Trophoblast cell (in vitro differentiated cells and primary cell): ENCODE measurements around the gene TP53TG5. TPM values are rescaled to one million over a fixed set of nuclear protein-coding genes. Genes with fewer than 3 reads are reported as not detected.

Experiments used
- DNase-seq, 2 donors: peaks; one replicate each; pipeline ENCODE4 v3.0.0-alpha.2; 2016
- H2AFZ ChIP-seq: 2 replicates; pipeline ENCODE4 v1.6.1; 2013; ENCODE audit warnings: low read length, moderate library complexity, mild to moderate bottlenecking; ENCODE audit not compliant: insufficient read depth, poor library complexity
- H2AK5ac ChIP-seq: 2 replicates; pipeline ENCODE4 v1.6.1; 2013; ENCODE audit warnings: mild to moderate bottlenecking, low read length
- H2BK120ac ChIP-seq: 2 replicates; pipeline ENCODE4 v1.6.1; 2013; ENCODE audit warnings: low read length, mild to moderate bottlenecking, moderate library complexity; ENCODE audit not compliant: insufficient read depth, poor library complexity
- H2BK12ac ChIP-seq: 2 replicates; pipeline ENCODE4 v1.6.1; 2013; ENCODE audit warnings: mild to moderate bottlenecking, low read length, moderate library complexity
- H2BK5ac ChIP-seq: 2 replicates; pipeline ENCODE4 v1.6.1; 2013; ENCODE audit warnings: low read length, low read depth, moderate library complexity, mild to moderate bottlenecking; ENCODE audit not compliant: poor library complexity
- H3K14ac ChIP-seq: 2 replicates; pipeline ENCODE4 v1.6.1; 2013; ENCODE audit warnings: mild to moderate bottlenecking, low read length
- H3K18ac ChIP-seq: 2 replicates; pipeline ENCODE4 v1.6.1; 2013; ENCODE audit warnings: mild to moderate bottlenecking, low read length
- H3K23ac ChIP-seq: 2 replicates; pipeline ENCODE4 v1.6.1; 2013; ENCODE audit warnings: low read length
- H3K27ac ChIP-seq: 2 replicates; pipeline ENCODE4 v1.5.1; 2013; ENCODE audit warnings: low read depth, mild to moderate bottlenecking, inconsistent platforms, low read length, moderate library complexity
- H3K27me3 ChIP-seq: 2 replicates; pipeline ENCODE4 v1.6.1; 2013; ENCODE audit warnings: inconsistent platforms, mild to moderate bottlenecking, low read length, moderate library complexity; ENCODE audit not compliant: insufficient read depth
- H3K36me3 ChIP-seq, 2 experiments: 1 replicate in 1 of 2; 2 replicates in 1 of 2; pipeline ENCODE4 v1.6.1; 2013; ENCODE audit warnings: low read length in 2 of 2, mild to moderate bottlenecking in 2 of 2, moderate library complexity in 1 of 2; ENCODE audit not compliant: insufficient read depth in 2 of 2, control insufficient read depth in 1 of 2
- H3K4ac ChIP-seq: 2 replicates; pipeline ENCODE4 v1.6.1; 2013; ENCODE audit warnings: low read depth, mild to moderate bottlenecking, low read length, moderate library complexity
- H3K4me1 ChIP-seq, 2 experiments: 1 replicate in 1 of 2; 2 replicates in 1 of 2; pipeline ENCODE4 v1.6.1; 2013; ENCODE audit warnings: low read length in 2 of 2, mild to moderate bottlenecking in 2 of 2, moderate library complexity in 1 of 2; ENCODE audit not compliant: insufficient read depth in 2 of 2, control insufficient read depth in 1 of 2
- H3K4me2 ChIP-seq: 2 replicates; pipeline ENCODE4 v1.6.1; 2013; ENCODE audit warnings: inconsistent platforms, mild to moderate bottlenecking, low read length, moderate library complexity
- H3K4me3 ChIP-seq: 2 replicates; pipeline ENCODE4 v1.5.1; 2013; ENCODE audit warnings: mild to moderate bottlenecking, low read depth, low read length, inconsistent platforms
- H3K79me1 ChIP-seq: one replicate; pipeline ENCODE4 v1.6.1; 2013; ENCODE audit warnings: low read length
- H3K79me2 ChIP-seq: 2 replicates; pipeline ENCODE4 v1.6.1; 2013; ENCODE audit warnings: low read length, mild to moderate bottlenecking; ENCODE audit not compliant: control insufficient read depth, insufficient read depth, poor library complexity
- H3K9ac ChIP-seq: 2 replicates; pipeline ENCODE4 v1.6.1; 2013; ENCODE audit warnings: mild to moderate bottlenecking, low read length
- H3K9me3 ChIP-seq: 2 replicates; pipeline ENCODE4 v1.6.1; 2013; ENCODE audit warnings: low read depth, mild to moderate bottlenecking, control low read depth, inconsistent platforms, low read length; ENCODE audit not compliant: insufficient read depth
- H4K12ac ChIP-seq: 2 replicates; pipeline ENCODE4 v1.6.1; 2013; ENCODE audit warnings: low read depth, mild to moderate bottlenecking, low read length, moderate library complexity
- H4K8ac ChIP-seq: 2 replicates; pipeline ENCODE4 v1.6.1; 2013; ENCODE audit warnings: low read depth, mild to moderate bottlenecking, low read length, moderate library complexity
- H4K91ac ChIP-seq: one replicate; pipeline ENCODE4 v1.6.1; 2013; ENCODE audit warnings: low read depth, mild to moderate bottlenecking, low read length, moderate library complexity
- WGBS: extraction: QIAGEN DNeasy Blood & Tissue Kit; methylation state at CpG from one replicate; pipeline ENCODE4 v1.1.7; 2013; ENCODE audit warnings: missing lambda C conversion rate; ENCODE audit not compliant: insufficient read length, insufficient coverage; ENCODE audit errors: extremely low coverage; 5-methylcytosine and 5-hydroxymethylcytosine counted together
- polyA plus RNA-seq: library from polyadenylated mRNA; stranded (reverse); fragments of 200-250 nt; gene quantifications from 2 replicates; pipeline ENCODE4 v1.2.3, GENCODE V29; 2013

TP53TG5 gene
- polyA plus RNA-seq = not detected in 2 replicates

DNA sequence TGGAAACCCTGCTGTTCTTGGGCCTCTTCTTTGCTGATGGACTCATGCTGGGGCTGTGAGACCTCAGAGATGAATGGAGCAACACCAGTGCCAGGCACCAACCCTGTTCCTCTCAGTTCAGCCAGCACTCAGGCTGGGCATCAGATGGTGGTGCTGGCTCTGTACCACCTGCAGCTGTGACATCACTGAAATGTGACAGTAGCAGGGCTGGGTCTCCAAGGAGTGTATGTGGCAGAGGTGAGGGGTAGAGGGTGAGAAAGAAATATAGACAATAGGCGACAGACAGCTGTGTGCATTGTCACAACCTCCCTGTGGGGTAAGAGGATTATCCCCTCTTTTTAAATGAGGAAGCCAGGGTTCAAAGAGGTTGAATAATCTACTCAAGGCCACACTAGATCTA is at the start of gene TP53TG5:
TP53TG5 (minus strand) TSS at position 135 of the 400 bp plus-strand sequence; CDS start at position 46, 89 bp downstream.
- Histone ChIP-seq H3K14ac (no peak within 1 kb of the TSS), H4K91ac (no peak within 1 kb of the TSS), H4K12ac (no peak within 1 kb of the TSS), H3K79me2 (no peaks in the 10 kb centered on the region), H2AFZ (no peak within 1 kb of the TSS), H2AK5ac (no peak within 1 kb of the TSS), H3K4me3 (no peak within 1 kb of the TSS), H2BK120ac (no peak within 1 kb of the TSS), H3K4ac (no peak within 1 kb of the TSS), H3K23ac (no peak within 1 kb of the TSS), H3K9me3 (no peaks in the 10 kb centered on the region), H3K18ac (no peak within 1 kb of the TSS), H2BK5ac (no peak within 1 kb of the TSS), H4K8ac (no peak within 1 kb of the TSS), H3K27ac (no peak within 1 kb of the TSS), H2BK12ac (no peak within 1 kb of the TSS), H3K79me1 (no peaks in the 10 kb centered on the region), H3K4me2 (no peak within 1 kb of the TSS), H3K4me1 (peaks cover 3% of the 10 kb centered on the region in 2 experiments), H3K36me3 (peaks cover 4 to 6% of the 10 kb centered on the region in 2 experiments), H3K9ac (no peak within 1 kb of the TSS), H3K27me3 (no peaks in the 10 kb centered on the region)
- WGBS = no CpG with 5 or more reads among the region's 1 CpG
- DNase-seq = no peak

DNA sequence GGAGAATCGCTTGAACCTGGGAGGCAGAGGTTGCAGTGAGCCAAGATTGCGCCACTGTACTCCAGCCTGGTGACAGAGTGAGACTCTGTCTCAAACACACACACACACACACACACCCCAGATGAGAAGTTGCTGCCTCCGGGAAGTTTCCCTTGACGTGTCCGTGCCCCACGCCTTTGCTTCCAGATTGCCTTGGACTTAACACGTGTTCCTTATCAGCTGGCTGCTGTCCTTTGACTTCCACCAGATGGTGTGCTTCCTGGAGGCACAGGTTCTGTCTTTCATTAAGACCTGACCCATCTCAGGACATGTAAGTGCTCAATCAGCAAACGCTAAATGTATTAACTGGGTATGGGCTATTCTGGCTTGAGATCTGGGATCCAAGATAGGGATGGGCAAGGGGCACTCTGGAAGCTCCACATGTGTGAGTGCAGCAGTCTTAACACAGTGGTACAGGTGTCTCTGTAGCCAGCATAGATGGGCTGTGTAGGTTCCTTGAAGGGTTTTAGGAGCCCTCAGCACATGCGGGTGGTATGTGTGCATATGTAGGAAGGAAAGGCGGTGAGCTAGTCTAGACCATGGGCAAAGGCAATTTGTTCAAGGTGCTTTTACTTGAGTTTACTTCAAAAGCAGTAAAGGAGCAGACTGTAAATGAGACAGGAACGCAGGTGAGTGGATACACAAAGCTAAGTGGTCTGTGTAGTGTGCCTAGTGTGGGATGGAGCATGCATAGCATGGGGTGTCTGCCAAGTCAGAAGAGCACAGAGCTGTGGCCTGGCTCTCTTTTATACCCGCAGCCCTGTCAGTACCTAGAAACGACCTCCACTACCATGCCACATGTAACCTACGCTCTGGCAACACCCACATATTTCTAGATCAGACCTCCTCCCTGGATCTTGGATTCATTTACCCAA is 49.4 kb upstream of the TP53TG5 start:
- WGBS = no CpG with 5 or more reads among the region's 14 CpGs

DNA sequence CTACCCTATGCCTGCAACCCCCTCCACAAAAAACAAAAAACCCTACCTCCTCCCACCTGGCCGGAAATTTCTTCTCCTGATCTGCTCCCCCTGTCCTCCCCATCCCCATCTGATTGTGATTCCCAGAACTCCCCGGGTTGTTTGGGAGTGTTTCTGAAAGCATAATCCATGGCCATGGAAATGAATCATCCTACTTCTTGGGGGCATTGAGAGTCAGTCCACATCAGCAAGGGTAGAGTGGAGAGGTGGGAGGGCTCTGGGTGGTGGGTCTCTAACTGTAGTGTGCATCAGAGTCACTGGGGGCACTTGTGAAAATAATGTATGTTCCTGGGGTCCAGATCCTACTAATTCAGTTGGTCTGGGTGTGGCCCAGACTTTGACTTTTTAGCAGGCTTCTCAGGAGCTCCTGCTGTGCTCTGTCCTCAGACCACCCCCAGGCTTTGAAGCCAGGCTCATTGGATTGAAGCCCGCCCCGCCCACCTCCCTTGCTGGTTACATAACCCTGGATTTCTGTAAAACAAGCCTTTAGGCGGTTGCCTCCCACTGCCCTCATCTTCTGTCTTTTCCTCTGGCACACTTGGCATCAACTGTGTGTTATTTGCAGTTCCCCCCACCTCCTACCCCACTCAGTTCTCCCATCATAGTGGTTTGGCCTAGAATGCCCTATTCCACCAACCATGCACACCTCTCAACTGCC is 48.3 kb upstream of the TP53TG5 start:
- Histone ChIP-seq H3K14ac (no peak overlapping the region), H4K12ac (no peak overlapping the region), H3K9ac (no peak overlapping the region), H3K4ac (no peak overlapping the region), H2BK120ac (no peak overlapping the region), H3K4me2 (no peak overlapping the region), H3K79me2 (no peaks in the 10 kb centered on the region), H2AK5ac (no peak overlapping the region), H2AFZ (no peak overlapping the region), H2BK5ac (no peak overlapping the region), H4K91ac (no peak overlapping the region), H4K8ac (no peak overlapping the region), H3K27ac (no peak overlapping the region), H3K23ac (no peak overlapping the region), H3K18ac (no peak overlapping the region), H3K27me3 (no peaks in the 10 kb centered on the region), H2BK12ac (no peak overlapping the region), H3K4me1 (no peaks in the 10 kb centered on the region), H3K4me3 (no peak overlapping the region), H3K9me3 (peaks cover 4% of the 10 kb centered on the region), H3K79me1 (no peaks in the 10 kb centered on the region), H3K36me3 (peaks cover 19% of the 10 kb centered on the region in 2 experiments)
- no peak for DNase-seq
- WGBS = no CpG with 5 or more reads among the region's 5 CpGs

More for the DNA sequence above, 49.4 kb upstream of the TP53TG5 start:
- no peaks in the 10 kb centered on the region for H3K4me1 ChIP-seq
- H4K91ac ChIP-seq = no peak overlapping the region
- no peak overlapping the region for H4K8ac ChIP-seq
- no peak overlapping the region for H3K23ac ChIP-seq
- no peaks in the 10 kb centered on the region for H3K79me2 ChIP-seq
- DNase-seq = peak; percentile 22 to 38
- H3K4me3 ChIP-seq = no peak overlapping the region
- H3K9me3 ChIP-seq = peaks cover 4% of the 10 kb centered on the region
- no peak overlapping the region for H3K9ac ChIP-seq
- no peak overlapping the region for H3K4ac ChIP-seq
- H2BK5ac ChIP-seq = no peak overlapping the region
- H2BK120ac ChIP-seq = no peak overlapping the region
- no peak overlapping the region for H3K14ac ChIP-seq
- no peak overlapping the region for H3K18ac ChIP-seq
- H4K12ac ChIP-seq = no peak overlapping the region
- H2BK12ac ChIP-seq = no peak overlapping the region
- no peak overlapping the region for H2AFZ ChIP-seq
- no peak overlapping the region for H3K4me2 ChIP-seq
- no peak overlapping the region for H3K27ac ChIP-seq
- no peaks in the 10 kb centered on the region for H3K79me1 ChIP-seq
- H3K27me3 ChIP-seq = no peaks in the 10 kb centered on the region
- H3K36me3 ChIP-seq = peaks cover 17 to 18% of the 10 kb centered on the region in 2 experiments
- no peak overlapping the region for H2AK5ac ChIP-seq

DNA sequence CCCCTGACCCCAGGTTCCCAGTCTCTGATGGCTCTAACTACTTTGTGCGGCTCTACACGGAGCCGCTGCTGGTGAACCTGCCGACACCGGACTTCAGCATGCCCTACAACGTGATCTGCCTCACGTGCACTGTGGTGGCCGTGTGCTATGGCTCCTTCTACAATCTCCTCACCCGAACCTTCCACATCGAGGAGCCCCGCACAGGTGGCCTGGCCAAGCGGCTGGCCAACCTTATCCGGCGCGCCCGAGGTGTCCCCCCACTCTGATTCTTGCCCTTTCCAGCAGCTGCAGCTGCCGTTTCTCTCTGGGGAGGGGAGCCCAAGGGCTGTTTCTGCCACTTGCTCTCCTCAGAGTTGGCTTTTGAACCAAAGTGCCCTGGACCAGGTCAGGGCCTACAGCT is 47.4 kb upstream of the TP53TG5 start:
- no peak overlapping the region for H3K27ac ChIP-seq
- no peak overlapping the region for H2AFZ ChIP-seq
- H3K79me1 ChIP-seq = no peaks in the 10 kb centered on the region
- no peak overlapping the region for H2BK5ac ChIP-seq
- no peak overlapping the region for H4K12ac ChIP-seq
- peak overlapping the region; percentile 20 for H3K4me3 ChIP-seq
- no peak overlapping the region for H3K9ac ChIP-seq
- no peak overlapping the region for H4K91ac ChIP-seq
- H3K36me3 ChIP-seq = peaks cover 26 to 27% of the 10 kb centered on the region in 2 experiments
- no peak overlapping the region for H3K23ac ChIP-seq
- no peak overlapping the region for H2BK120ac ChIP-seq
- DNase-seq = no peak
- peaks cover 4% of the 10 kb centered on the region for H3K9me3 ChIP-seq
- H4K8ac ChIP-seq = no peak overlapping the region
- H3K79me2 ChIP-seq = no peaks in the 10 kb centered on the region
- no peaks in the 10 kb centered on the region for H3K27me3 ChIP-seq
- no peak overlapping the region for H3K14ac ChIP-seq
- H3K18ac ChIP-seq = no peak overlapping the region
- no peak overlapping the region for H2AK5ac ChIP-seq
- WGBS = no CpG with 5 or more reads among the region's 17 CpGs
- no peak overlapping the region for H3K4me2 ChIP-seq
- no peak overlapping the region for H3K4ac ChIP-seq
- no peaks in the 10 kb centered on the region for H3K4me1 ChIP-seq
- H2BK12ac ChIP-seq = no peak overlapping the region
